A673 (cell line): Measurements from ENCODE around the gene NFATC4. TPM values are rescaled to one million over a fixed set of nuclear protein-coding genes. Genes with fewer than 3 reads are reported as not detected.

Experiments
- BruUV-seq: library from RNA; stranded (reverse); fragments of 400-500 nt; replicated peaks from 2 replicates; lab custom pipeline; 2021; lab: Mats Ljungman, UMichigan
- CTCF ChIA-PET: fragments of 300-600 bp; sonication (Branson Sonifier 250); formaldehyde crosslinking; loops from one replicate; lab custom pipeline; 2022; ENCODE audit warnings: antibody characterized with exemption; lab: Charles Lee
- POLR2A ChIA-PET: fragments of 300-600 bp; sonication (Branson Sonifier 250); formaldehyde crosslinking; loops from one replicate; lab custom pipeline; 2022; ENCODE audit warnings: antibody characterized with exemption; ENCODE audit not compliant: low non-redundant PET; lab: Charles Lee
- DNase-seq: peaks from one replicate; pipeline ENCODE4 v3.0.0-alpha.2; 2015; ENCODE audit warnings: low spot score
- H3K27ac ChIP-seq: fragments of 200-600 bp; sonication (generic); 2 replicates; pipeline ENCODE4 v1.5.1; 2016; ENCODE audit warnings: mixed run types, low read depth, mild to moderate bottlenecking, mixed read lengths, antibody characterized with exemption, low read length; ENCODE audit not compliant: poor library complexity, severe bottlenecking
- H3K27me3 ChIP-seq: fragments of 200-600 bp; sonication (generic); replicated peaks from 2 replicates; pipeline ENCODE4 v1.6.1; 2017; ENCODE audit warnings: mixed run types, low read depth, mild to moderate bottlenecking, mixed read lengths, antibody characterized with exemption, low read length; ENCODE audit not compliant: insufficient read depth, poor library complexity
- H3K36me3 ChIP-seq: fragments of 200-600 bp; sonication (generic); 2 replicates; pipeline ENCODE4 v1.6.1; 2016; ENCODE audit warnings: mixed run types, mild to moderate bottlenecking, mixed read lengths, antibody characterized with exemption, low read length; ENCODE audit not compliant: insufficient read depth, poor library complexity, severe bottlenecking
- H3K4me1 ChIP-seq: fragments of 200-600 bp; sonication (generic); 2 replicates; pipeline ENCODE4 v1.6.1; 2017; ENCODE audit warnings: mixed run types, mild to moderate bottlenecking, mixed read lengths, antibody characterized with exemption, low read length; ENCODE audit not compliant: insufficient read depth, poor library complexity, severe bottlenecking
- H3K4me3 ChIP-seq: fragments of 200-600 bp; sonication (generic); 2 replicates; pipeline ENCODE4 v1.5.1; 2016; ENCODE audit warnings: low read depth, mixed run types, mild to moderate bottlenecking, mixed read lengths, low read length; ENCODE audit not compliant: poor library complexity, severe bottlenecking
- H3K9me3 ChIP-seq: fragments of 200-600 bp; sonication (generic); 2 replicates; pipeline ENCODE4 v1.6.1; 2016; ENCODE audit warnings: mixed run types, low read depth, mild to moderate bottlenecking, mixed read lengths, antibody characterized with exemption, low read length; ENCODE audit not compliant: poor library complexity, severe bottlenecking
- CTCF ChIP-seq: fragments of 300-800, 200-600 bp; sonication (generic); conservative IDR thresholded peaks from 2 replicates; pipeline ENCODE4 v1.5.1; 2017; ENCODE audit warnings: low read depth, mild to moderate bottlenecking, antibody characterized with exemption, low read length, moderate library complexity, mixed read lengths
- EZH2 ChIP-seq: fragments of 200-600 bp; sonication (generic); IDR thresholded peaks from 2 replicates; pipeline ENCODE4 v1.6.1; 2017; ENCODE audit warnings: borderline replicate concordance, low read depth, mild to moderate bottlenecking, mixed read lengths, antibody characterized with exemption, low read length; ENCODE audit not compliant: poor library complexity, severe bottlenecking
- intact Hi-C: fragments of 100-400 bp; cut with micrococcal nuclease; formaldehyde crosslinking; loops from one replicate; pipeline ENCODE4 v1.10.0; 2022; ENCODE audit not compliant: unreplicated experiment
- total RNA-seq: library from RNA; stranded (reverse); gene quantifications from 2 replicates; pipeline ENCODE4 v1.2.3, GENCODE V29; 2021

The NFATC4 gene
- total RNA-seq, 1 experiment from 2014 or later = 38.1 TPM

GRCh38 chr14:24338843-24339242 is 29.1 kb upstream of the NFATC4 start:
- TF ChIP-seq EZH2 (no peak), CTCF (no peak)
- H3K4me3 ChIP-seq = no peak overlapping the region

DNA sequence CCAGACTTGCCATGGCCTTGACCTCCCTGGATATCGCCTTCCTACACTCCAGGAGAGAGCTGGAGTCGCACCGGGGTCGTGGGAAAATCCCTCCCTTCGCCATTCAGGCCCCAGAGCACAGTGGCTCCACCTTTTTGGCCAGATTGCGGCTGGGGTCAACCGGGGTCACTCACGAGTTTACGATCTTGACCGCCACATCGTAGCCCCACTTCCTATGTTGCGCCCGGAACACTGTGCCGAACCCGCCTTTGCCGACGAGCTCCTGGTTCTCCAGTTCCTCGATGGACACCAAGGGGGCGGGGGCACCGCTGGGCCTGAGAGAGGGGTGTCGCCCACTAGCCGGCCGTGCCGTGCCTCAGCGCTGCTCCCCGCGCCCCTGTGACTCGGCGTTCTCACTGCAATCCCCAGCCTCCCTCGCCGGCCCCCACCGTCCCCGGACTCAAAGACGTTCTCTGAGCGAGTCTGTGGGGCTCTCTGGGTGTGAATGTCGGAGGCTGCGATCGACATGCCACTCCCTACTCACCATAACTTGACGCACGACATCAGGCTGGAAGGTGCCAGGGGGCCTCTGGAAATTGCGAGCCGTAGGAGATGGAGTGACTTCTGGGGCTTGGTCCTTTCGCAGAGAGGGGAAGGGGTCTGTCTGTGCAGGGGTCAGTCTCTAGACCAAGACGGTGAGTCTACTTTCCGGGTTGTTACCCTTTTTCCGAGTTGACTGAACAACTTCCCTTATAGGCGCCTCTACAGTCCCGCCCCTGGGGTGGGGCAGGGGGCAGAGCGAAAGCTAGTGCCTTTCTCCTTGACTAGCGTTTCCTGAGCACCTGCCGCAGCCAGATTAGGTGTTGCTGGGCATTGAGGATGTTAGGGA is 28.5 kb upstream of the NFATC4 start, which contains the start of gene RIPK3:
TSS of gene RIPK3 (minus strand) at position 708 of the 868 bp plus-strand sequence. CDS start at position 543, 165 bp downstream.
- DNase-seq = no peak
- intact Hi-C loops = no loop called here
- H3K27ac ChIP-seq = no peak within 1 kb of the TSS
- no peaks in the 10 kb centered on the region for H3K36me3 ChIP-seq
- peaks cover under 1% of the 10 kb centered on the region for H3K4me1 ChIP-seq
- BruUV-seq = no TSS peak
- ChIA-PET POLR2A (no interaction called here), CTCF (interaction anchor here (0.6 kb wide), 1 partner anchor 246 kb away, joined by 3 read pairs; no protein-coding TSS in a partner anchor)
- no peak for TF ChIP-seq EZH2
- no peak for TF ChIP-seq CTCF
- no peak within 1 kb of the TSS for H3K4me3 ChIP-seq
- H3K27me3 ChIP-seq = no peaks in the 10 kb centered on the region
- H3K9me3 ChIP-seq = no peaks in the 10 kb centered on the region

More at GRCh38 chr14:24338843-24339242, 29.1 kb upstream of the NFATC4 start:
- intact Hi-C loops = no loop called here
- Histone ChIP-seq H3K4me1 (peaks cover 7% of the 10 kb centered on the region), H3K9me3 (no peaks in the 10 kb centered on the region), H3K27ac (no peak overlapping the region), H3K36me3 (no peaks in the 10 kb centered on the region), H3K27me3 (no peaks in the 10 kb centered on the region)
- DNase-seq = no peak
- POLR2A ChIA-PET = no interaction called here
- no TSS peak for BruUV-seq
- CTCF ChIA-PET = no interaction called here

DNA sequence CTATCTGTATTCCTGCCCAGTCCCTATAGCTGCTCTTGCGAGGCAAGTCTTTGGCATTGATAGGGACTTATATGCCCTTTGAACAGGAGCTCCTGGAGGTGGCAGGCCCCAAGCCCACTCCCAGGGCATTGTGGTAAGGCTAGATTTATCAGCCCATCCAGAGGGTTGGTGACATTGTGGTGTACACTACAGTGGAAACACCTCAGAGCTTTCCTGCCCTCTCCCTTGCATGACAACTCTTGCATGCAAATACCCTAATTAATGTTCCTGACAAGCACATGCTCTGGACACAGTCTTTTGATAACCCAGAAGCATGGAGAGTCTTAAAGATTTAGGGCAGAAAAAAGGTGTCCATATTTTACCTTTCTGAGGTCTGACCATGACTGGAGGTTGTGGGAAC is 27.4 kb upstream of the NFATC4 start:
- H3K27me3 ChIP-seq = no peaks in the 10 kb centered on the region

More for the DNA sequence above, 27.4 kb upstream of the NFATC4 start:
- ChIA-PET CTCF (interaction anchor here (1.8 kb wide), 1 partner anchor 91 kb away, joined by 6 read pairs; no protein-coding TSS in a partner anchor), POLR2A (no interaction called here)
- TF ChIP-seq EZH2 (no peak), CTCF (no peak)
- intact Hi-C loops = no loop called here
- Histone ChIP-seq H3K27ac (no peak overlapping the region), H3K9me3 (no peaks in the 10 kb centered on the region), H3K4me3 (no peak overlapping the region), H3K36me3 (no peaks in the 10 kb centered on the region), H3K4me1 (no peaks in the 10 kb centered on the region)
- no peak for DNase-seq
- no TSS peak for BruUV-seq
